GM12878 (cell line): ENCODE results near the gene SORCS2. TPM values are rescaled to one million over a fixed set of nuclear protein-coding genes. Genes with fewer than 3 reads are reported as not detected.

Experiments used
- ATAC-seq: fragments of 200-7000 bp; cut with Tn5 transposase; 3 replicates; pipeline ENCODE4 v1.9.1; 2020; ENCODE audit warnings: mild to moderate bottlenecking, moderate library complexity
- BruUV-seq: library from RNA; stranded (reverse); fragments of 400-500 nt; replicated peaks from 2 replicates; lab custom pipeline; 2021; lab: Mats Ljungman, UMichigan
- CTCF ChIA-PET: fragments of 300-600 bp; sonication (Branson Sonifier 250); formaldehyde crosslinking; extraction: SDS; loops from one replicate; lab custom pipeline; 2021; ENCODE audit warnings: inconsistent platforms; lab: Yijun Ruan, JAX
- POLR2A ChIA-PET: fragments of 350-600 bp; formaldehyde crosslinking; extraction: SDS; loops from one replicate; lab custom pipeline; 2021; ENCODE audit warnings: inconsistent platforms; lab: Charles Lee
- RAD21 ChIA-PET: fragments of 300-600 bp; sonication (Branson Sonifier 250); formaldehyde crosslinking; loops from one replicate; lab custom pipeline; 2023; ENCODE audit warnings: antibody characterized with exemption; ENCODE audit not compliant: unreplicated experiment; lab: Charles Lee
- SMC1A ChIA-PET: fragments of 300-600 bp; sonication (Branson Sonifier 250); formaldehyde crosslinking; loops from one replicate; lab custom pipeline; 2023; ENCODE audit not compliant: unreplicated experiment, uncharacterized antibody; lab: Charles Lee
- DNase-seq: peaks from one replicate; pipeline ENCODE4 v3.0.0-alpha.2; 2011; ENCODE audit warnings: low read depth, low spot score
- FAIRE-seq: peaks from 3 replicates; lab custom pipeline; 2011; peaks lifted over from hg19 to GRCh38; lab: Jason Lieb, UNC
- H2AFZ ChIP-seq: 2 replicates; pipeline ENCODE4 v1.6.0; 2011; ENCODE audit warnings: low read depth, low read length, control low read depth; ENCODE audit not compliant: control insufficient read depth
- H3K27ac ChIP-seq: 2 replicates; pipeline ENCODE4 v1.5.1; 2011; ENCODE audit warnings: control low read depth; ENCODE audit not compliant: control insufficient read depth, insufficient read depth
- H3K27me3 ChIP-seq, 2 experiments: replicated peaks in 1 of 2; 2 replicates each; pipeline versions ENCODE4 v1.6.0 to v1.6.1; 2011; ENCODE audit warnings: low read length in 1 of 2; ENCODE audit not compliant: control insufficient read depth in 2 of 2, insufficient read depth in 2 of 2
- H3K36me3 ChIP-seq, 2 experiments: 2 replicates each; pipeline ENCODE4 v1.5.1; 2011; ENCODE audit warnings: low read length in 1 of 2; ENCODE audit not compliant: control insufficient read depth in 2 of 2, insufficient read depth in 2 of 2
- H3K4me1 ChIP-seq: 2 replicates; pipeline ENCODE4 v1.6.1; 2011; ENCODE audit warnings: mild to moderate bottlenecking, low read length, moderate library complexity, mixed read lengths; ENCODE audit not compliant: control insufficient read depth, insufficient read depth
- H3K4me2 ChIP-seq: 2 replicates; pipeline ENCODE4 v1.6.0; 2011; ENCODE audit warnings: control low read depth; ENCODE audit not compliant: control insufficient read depth, insufficient read depth
- H3K4me3 ChIP-seq: fragments of 200-600 bp; sonication (generic); 2 replicates; pipeline ENCODE4 v1.5.1; 2016
- H3K79me2 ChIP-seq: 2 replicates; pipeline ENCODE4 v1.6.0; 2011; ENCODE audit warnings: low read length; ENCODE audit not compliant: control insufficient read depth, insufficient read depth
- H3K9ac ChIP-seq: 2 replicates; pipeline ENCODE4 v1.8.0; 2011; ENCODE audit warnings: low read length, control low read depth, mixed read lengths; ENCODE audit not compliant: control insufficient read depth, insufficient read depth
- H3K9me3 ChIP-seq: replicated peaks from 3 replicates; pipeline ENCODE4 v1.5.1; 2011; ENCODE audit warnings: mild to moderate bottlenecking, low read length; ENCODE audit not compliant: control insufficient read depth, insufficient read depth
- H4K20me1 ChIP-seq: 2 replicates; pipeline ENCODE4 v1.6.0; 2011; ENCODE audit not compliant: control insufficient read depth, insufficient read depth
- BRCA1 ChIP-seq: IDR thresholded peaks from 2 replicates; pipeline ENCODE4 v1.6.1; 2011; ENCODE audit warnings: low read depth, low read length, improper control_type of control experiment
- CHD1 ChIP-seq: IDR thresholded peaks from 2 replicates; pipeline ENCODE4 v1.6.1; 2012; ENCODE audit warnings: low read depth, low read length, improper control_type of control experiment
- EED ChIP-seq: sonication (generic); IDR thresholded peaks from 2 replicates; pipeline ENCODE4 v1.6.1; 2016; ENCODE audit warnings: antibody characterized with exemption, low read depth
- EGR1 ChIP-seq, 2 experiments: IDR thresholded peaks; 1 replicate in 1 of 2; 2 replicates in 1 of 2; pipeline ENCODE4 v1.6.1; 2011 to 2012; ENCODE audit warnings: low read depth in 2 of 2, low read length in 2 of 2, borderline replicate concordance in 1 of 2, mild to moderate bottlenecking in 1 of 2, moderate library complexity in 1 of 2
- PML ChIP-seq: IDR thresholded peaks from 2 replicates; pipeline ENCODE4 v1.6.1; 2012; ENCODE audit warnings: low read length, inconsistent platforms
- POLR2A ChIP-seq: IDR thresholded peaks from 2 replicates; pipeline ENCODE4 v1.6.1; 2011; ENCODE audit warnings: low read depth, mild to moderate bottlenecking, low read length
- RBBP5 ChIP-seq: fragments of 200-600 bp; sonication (generic); conservative IDR thresholded peaks from 2 replicates; pipeline ENCODE4 v1.6.1; 2016
- SPI1 ChIP-seq: IDR thresholded peaks from 2 replicates; pipeline ENCODE4 v1.6.1; 2011; ENCODE audit warnings: low read depth, mild to moderate bottlenecking, low read length, moderate library complexity, borderline replicate concordance; ENCODE audit not compliant: insufficient read depth
- SREBF2 ChIP-seq: IDR thresholded peaks from 2 replicates; pipeline ENCODE4 v1.6.1; 2012; ENCODE audit warnings: mild to moderate bottlenecking, low read length
- TBL1XR1 ChIP-seq: IDR thresholded peaks from 2 replicates; pipeline ENCODE4 v1.6.1; 2012; ENCODE audit warnings: low read depth, low read length, improper control_type of control experiment
- TCF3 ChIP-seq: IDR thresholded peaks from 2 replicates; pipeline ENCODE4 v1.6.1; 2012; ENCODE audit warnings: low read depth, mild to moderate bottlenecking, low read length, borderline replicate concordance; ENCODE audit not compliant: insufficient read depth
- WGBS: methylation state at CpG from one replicate; pipeline ENCODE4 v1.1.6; 2016; ENCODE audit warnings: low lambda C conversion rate; ENCODE audit not compliant: insufficient replicate concordance, insufficient coverage; ENCODE audit errors: missing lambda C conversion rate; 5-methylcytosine and 5-hydroxymethylcytosine counted together
- in situ Hi-C: fragments of 300-500 bp; cut with MboI; formaldehyde crosslinking; loops from 9 replicates; pipeline ENCODE4 v1.14.3; 2018; ENCODE audit warnings: mixed read lengths
- intact Hi-C: fragments of 100-400 bp; cut with micrococcal nuclease; formaldehyde crosslinking; loops from one replicate; pipeline ENCODE4 v1.14.2; 2022; ENCODE audit not compliant: unreplicated experiment
- polyA plus RNA-seq, 11 experiments: library from polyadenylated mRNA; depleted of rRNA in 4 of 11; unstranded in 6 of 11; stranded (reverse) in 5 of 11; fragments of >200 nt; fragmentation: Nextera tagmentation in 4 of 11; fragmentation: Illumina TruSeq in 1 of 11; extraction: Ambion mirVana in 4 of 11; extraction: Trizol in 1 of 11; gene quantifications; 1 replicate in 1 of 11; 2 replicates in 10 of 11; pipeline versions ENCODE4 v1.2.1 to v1.2.3, GENCODE V29; 2011 to 2016; ENCODE audit warnings: inconsistent platforms in 2 of 11, missing spikeins in 2 of 11, low read depth in 1 of 11
- total RNA-seq, 4 experiments: library from RNA; depleted of rRNA in 3 of 4; stranded (reverse); fragments of >200 nt in 3 of 4; fragmentation: Illumina TruSeq in 1 of 4; extraction: Trizol in 1 of 4; gene quantifications; 2 replicates each; pipeline versions ENCODE4 v1.2.1 to v1.2.3, GENCODE V29; 2013 to 2021
- TF ChIP-seq, protein P1 (sequence below): IDR thresholded peaks from 2 replicates; pipeline ENCODE4 v1.6.1; 2012; ENCODE audit warnings: low read depth, low read length, improper control_type of control experiment

Gene SORCS2
- total and polyA plus RNA-seq, 10 of the 15 experiments (the other 5 are each of a cell fraction or from before 2014, with no cell fraction given) = 0.01 to 0.15 (median 0.05) TPM; not detected in 5

- SMC1A ChIA-PET = no interaction called here
- FAIRE-seq (no peak), DNase-seq (no peak), ATAC-seq (no peak)
- 50% methylated on average over 2 of the region's 2 CpGs for WGBS
- no peaks in the 10 kb centered on the region for H4K20me1 ChIP-seq
- CTCF ChIA-PET = no interaction called here
- no peak overlapping the region for H2AFZ ChIP-seq
- H3K27ac ChIP-seq = no peak overlapping the region
- in situ Hi-C loops (no loop called here), intact Hi-C loops (no loop called here)
- no peaks in the 10 kb centered on the region for H3K4me1 ChIP-seq
- H3K79me2 ChIP-seq = no peaks in the 10 kb centered on the region
- POLR2A ChIA-PET = no interaction called here
- TF ChIP-seq TCF3 (no peak), BRCA1 (no peak), CHD1 (no peak), PML (no peak), EGR1 (IDR thresholded peaks at IDR 0.05; ENCODE audit: borderline replicate concordance in 1 of 2, low read depth in 2 of 2, low read length in 2 of 2) (no peak), SREBF2 (no peak), TBL1XR1 (no peak), POLR2A (no peak), RBBP5 (no peak), SPI1 (no peak), EED (no peak)
- TF ChIP-seq, protein P1, sequence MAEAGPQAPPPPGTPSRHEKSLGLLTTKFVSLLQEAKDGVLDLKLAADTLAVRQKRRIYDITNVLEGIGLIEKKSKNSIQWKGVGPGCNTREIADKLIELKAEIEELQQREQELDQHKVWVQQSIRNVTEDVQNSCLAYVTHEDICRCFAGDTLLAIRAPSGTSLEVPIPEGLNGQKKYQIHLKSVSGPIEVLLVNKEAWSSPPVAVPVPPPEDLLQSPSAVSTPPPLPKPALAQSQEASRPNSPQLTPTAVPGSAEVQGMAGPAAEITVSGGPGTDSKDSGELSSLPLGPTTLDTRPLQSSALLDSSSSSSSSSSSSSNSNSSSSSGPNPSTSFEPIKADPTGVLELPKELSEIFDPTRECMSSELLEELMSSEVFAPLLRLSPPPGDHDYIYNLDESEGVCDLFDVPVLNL = no peak
- no peaks in the 10 kb centered on the region for H3K9me3 ChIP-seq
- BruUV-seq = no TSS peak
- no peak overlapping the region for H3K4me2 ChIP-seq
- no peaks in the 10 kb centered on the region for H3K27me3 ChIP-seq
- H3K9ac ChIP-seq = no peak overlapping the region
- H3K36me3 ChIP-seq = no peaks in the 10 kb centered on the region
- RAD21 ChIA-PET = no interaction called here
- no peak overlapping the region for H3K4me3 ChIP-seq
Measured at GRCh38 chr4:7362341-7362740, 170.0 kb downstream of the SORCS2 start.
